Adrenal gland (tissue), 5 donors: ENCODE data around the gene PTPRN.

ENCODE experiments used
- CTCF ChIP-seq, 6 experiments: fragments of 450-650 bp in 4 of 6; fragments of 200-600 bp in 2 of 6; sonication (generic) in 1 of 6; IDR thresholded peaks; 1 replicate in 5 of 6; 2 replicates in 1 of 6; pipeline versions ENCODE4 v1.5.1 to v1.8.0; 2016 to 2021; ENCODE audit warnings: antibody characterized with exemption in 6 of 6, mild to moderate bottlenecking in 2 of 6, moderate library complexity in 1 of 6
- POLR2A ChIP-seq, 2 donors: fragments of 450-650 bp; IDR thresholded peaks; one replicate each; pipeline ENCODE4 v1.6.1; 2017; ENCODE audit warnings: antibody characterized with exemption in 2 of 2, mild to moderate bottlenecking in 2 of 2, moderate library complexity in 1 of 2
- donor health status: DM: no; HTN: no; CAD: no.

DNA sequence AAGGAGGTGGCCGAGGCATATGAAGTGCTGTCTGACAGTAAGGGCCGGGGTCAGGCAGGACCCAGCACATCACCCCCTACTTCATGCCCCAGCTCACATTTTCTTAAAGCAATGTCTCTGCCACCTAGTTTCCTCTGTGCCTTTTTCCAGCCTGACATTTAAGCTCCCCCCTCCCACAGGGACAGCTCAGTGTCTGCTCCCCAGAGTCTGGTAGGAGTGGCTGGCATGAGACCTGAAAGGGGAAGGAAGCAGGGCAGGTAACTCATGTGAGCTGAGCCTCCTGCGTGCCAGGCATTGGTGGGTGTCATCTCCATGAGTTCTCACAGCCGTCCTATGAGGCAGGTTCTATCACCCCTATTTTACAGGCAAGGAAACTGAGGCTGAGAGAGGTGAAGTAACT, 28.6 kb downstream of the PTPRN start:
- no peak for TF ChIP-seq CTCF (IDR thresholded peaks at IDR 0.05)
- TF ChIP-seq POLR2A (IDR thresholded peaks at IDR 0.05) = no peak
